OCI-LY1 (cell line): ENCODE data around the gene NOM1.

Experiments used
- H2AFZ ChIP-seq: fragments of 200-600 bp; sonication (generic), shearing (Covaris generic); 2 replicates; pipeline ENCODE4 v1.6.0; 2014; ENCODE audit warnings: antibody characterized with exemption, mild to moderate bottlenecking, low read length
- H3F3A ChIP-seq: fragments of 200-600 bp; sonication (generic), shearing (Covaris generic); 2 replicates; pipeline ENCODE4 v1.6.0; 2014; ENCODE audit warnings: mild to moderate bottlenecking, antibody characterized with exemption, low read length, moderate library complexity; ENCODE audit not compliant: insufficient read depth
- H3K27ac ChIP-seq: fragments of 200-600 bp; sonication (generic); 2 replicates; pipeline ENCODE4 v1.5.1; 2014; ENCODE audit warnings: low read length, mixed run types, mild to moderate bottlenecking, low read depth; ENCODE audit not compliant: poor library complexity, severe bottlenecking
- H3K27me3 ChIP-seq: fragments of 200-600 bp; sonication (generic); 2 replicates; pipeline ENCODE4 v1.6.0; 2014; ENCODE audit warnings: antibody characterized with exemption, mild to moderate bottlenecking, low read length, moderate library complexity; ENCODE audit not compliant: insufficient read depth
- H3K36me3 ChIP-seq: fragments of 200-600 bp; sonication (generic); 2 replicates; pipeline ENCODE4 v1.6.1; 2014; ENCODE audit warnings: mild to moderate bottlenecking, antibody characterized with exemption, low read length, moderate library complexity, mixed read lengths; ENCODE audit not compliant: insufficient read depth
- H3K4me1 ChIP-seq: fragments of 200-600 bp; sonication (generic); 2 replicates; pipeline ENCODE4 v1.5.1; 2014; ENCODE audit warnings: mild to moderate bottlenecking, low read length, moderate library complexity; ENCODE audit not compliant: insufficient read depth, severe bottlenecking
- H3K4me2 ChIP-seq: fragments of 200-600 bp; sonication (generic), shearing (Covaris generic); 2 replicates; pipeline ENCODE4 v1.6.1; 2014; ENCODE audit warnings: low read length
- H3K4me3 ChIP-seq: fragments of 200-600 bp; sonication (generic); 2 replicates; pipeline ENCODE4 v1.5.1; 2014; ENCODE audit warnings: low read length, low read depth, mild to moderate bottlenecking, mixed read lengths; ENCODE audit not compliant: poor library complexity, severe bottlenecking
- H3K79me2 ChIP-seq: fragments of 200-600 bp; shearing (Covaris generic); 2 replicates; pipeline ENCODE4 v1.6.1; 2016; ENCODE audit warnings: mixed run types, low read length, mixed read lengths; ENCODE audit not compliant: insufficient read depth
- H3K9ac ChIP-seq: fragments of 200-600 bp; sonication (generic), shearing (Covaris generic); 2 replicates; pipeline ENCODE4 v1.6.1; 2014; ENCODE audit warnings: mild to moderate bottlenecking, low read length, mixed read lengths
- H3K9me2 ChIP-seq: fragments of 200-600 bp; sonication (generic), shearing (Covaris generic); 2 replicates; pipeline ENCODE4 v1.6.1; 2014; ENCODE audit warnings: low read depth, mild to moderate bottlenecking, low read length, mixed read lengths
- H3K9me3 ChIP-seq: fragments of 200-600 bp; shearing (Covaris generic); 2 replicates; pipeline ENCODE4 v1.6.1; 2014; ENCODE audit warnings: low read length, mixed read lengths
- H4K20me1 ChIP-seq: fragments of 200-600 bp; sonication (generic), shearing (Covaris generic); 2 replicates; pipeline ENCODE4 v1.6.0; 2016; ENCODE audit warnings: mild to moderate bottlenecking, low read length; ENCODE audit not compliant: insufficient read depth
- EZH2 ChIP-seq: fragments of 200-600 bp; sonication (generic), shearing (Covaris generic); IDR thresholded peaks from 2 replicates; pipeline ENCODE4 v1.8.0; 2017; ENCODE audit warnings: borderline replicate concordance, mixed run types, mild to moderate bottlenecking, antibody characterized with exemption, low read length, moderate library complexity, mixed read lengths
- TF ChIP-seq, protein P1 (sequence below): fragments of 200-600 bp; sonication (generic), shearing (Covaris generic); IDR thresholded peaks from 2 replicates; pipeline ENCODE4 v1.5.1; 2017; ENCODE audit warnings: mild to moderate bottlenecking, antibody characterized with exemption, low read length, moderate library complexity, mixed read lengths

NOM1 gene

DNA sequence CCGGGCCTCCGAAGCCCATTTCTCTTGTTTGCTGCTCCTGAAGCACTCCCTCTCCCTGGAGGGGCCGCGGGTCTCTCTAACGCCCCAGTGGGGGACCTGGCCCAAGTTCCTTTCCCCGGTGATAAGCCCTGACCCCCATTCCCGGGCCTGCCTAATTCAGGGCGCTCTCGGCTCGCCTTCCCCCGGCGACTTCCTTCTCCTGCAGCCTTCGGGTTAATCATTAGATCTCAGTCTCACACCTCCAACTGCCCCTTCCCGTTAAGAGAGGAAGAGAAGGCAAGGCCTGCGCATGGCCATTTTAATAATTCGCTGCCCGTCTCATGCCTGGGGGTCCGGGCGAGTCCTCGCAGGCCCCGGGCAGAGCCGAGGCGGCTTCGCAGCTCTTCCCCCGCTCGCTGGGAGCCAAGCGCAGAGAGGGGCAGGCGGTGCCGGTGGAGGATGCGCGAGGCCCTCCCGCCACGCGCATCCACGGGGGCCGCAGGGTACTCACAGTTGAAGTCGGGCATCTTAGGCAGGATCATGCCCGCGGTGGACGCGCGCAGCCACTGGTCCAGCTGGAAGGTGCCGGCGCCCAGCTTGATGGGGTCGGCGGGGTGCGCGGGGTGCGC, 59.8 kb downstream of the NOM1 start:
- H3K79me2 ChIP-seq: no peaks in the 10 kb centered on the region
- H3K27me3 ChIP-seq: peaks cover 9% of the 10 kb centered on the region; the same call in 1 of the 2 replicates
- H3F3A ChIP-seq: no peaks in the 10 kb centered on the region
- H3K4me3 ChIP-seq: peak overlapping the region; percentile 48
- peak overlapping the region; percentile 67 for H3K4me2 ChIP-seq
- no peak overlapping the region for H2AFZ ChIP-seq
- TF ChIP-seq, protein P1, sequence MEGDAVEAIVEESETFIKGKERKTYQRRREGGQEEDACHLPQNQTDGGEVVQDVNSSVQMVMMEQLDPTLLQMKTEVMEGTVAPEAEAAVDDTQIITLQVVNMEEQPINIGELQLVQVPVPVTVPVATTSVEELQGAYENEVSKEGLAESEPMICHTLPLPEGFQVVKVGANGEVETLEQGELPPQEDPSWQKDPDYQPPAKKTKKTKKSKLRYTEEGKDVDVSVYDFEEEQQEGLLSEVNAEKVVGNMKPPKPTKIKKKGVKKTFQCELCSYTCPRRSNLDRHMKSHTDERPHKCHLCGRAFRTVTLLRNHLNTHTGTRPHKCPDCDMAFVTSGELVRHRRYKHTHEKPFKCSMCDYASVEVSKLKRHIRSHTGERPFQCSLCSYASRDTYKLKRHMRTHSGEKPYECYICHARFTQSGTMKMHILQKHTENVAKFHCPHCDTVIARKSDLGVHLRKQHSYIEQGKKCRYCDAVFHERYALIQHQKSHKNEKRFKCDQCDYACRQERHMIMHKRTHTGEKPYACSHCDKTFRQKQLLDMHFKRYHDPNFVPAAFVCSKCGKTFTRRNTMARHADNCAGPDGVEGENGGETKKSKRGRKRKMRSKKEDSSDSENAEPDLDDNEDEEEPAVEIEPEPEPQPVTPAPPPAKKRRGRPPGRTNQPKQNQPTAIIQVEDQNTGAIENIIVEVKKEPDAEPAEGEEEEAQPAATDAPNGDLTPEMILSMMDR: no peak
- TF ChIP-seq EZH2: no peak
- H3K4me1 ChIP-seq: peaks cover 18% of the 10 kb centered on the region
- no peaks in the 10 kb centered on the region for H3K36me3 ChIP-seq
- H4K20me1 ChIP-seq: no peaks in the 10 kb centered on the region
- no peaks in the 10 kb centered on the region for H3K9me3 ChIP-seq
- H3K27ac ChIP-seq: no peak overlapping the region
- no peaks in the 10 kb centered on the region for H3K9me2 ChIP-seq
- H3K9ac ChIP-seq: no peak overlapping the region; the same call in 1 of the 2 replicates

DNA sequence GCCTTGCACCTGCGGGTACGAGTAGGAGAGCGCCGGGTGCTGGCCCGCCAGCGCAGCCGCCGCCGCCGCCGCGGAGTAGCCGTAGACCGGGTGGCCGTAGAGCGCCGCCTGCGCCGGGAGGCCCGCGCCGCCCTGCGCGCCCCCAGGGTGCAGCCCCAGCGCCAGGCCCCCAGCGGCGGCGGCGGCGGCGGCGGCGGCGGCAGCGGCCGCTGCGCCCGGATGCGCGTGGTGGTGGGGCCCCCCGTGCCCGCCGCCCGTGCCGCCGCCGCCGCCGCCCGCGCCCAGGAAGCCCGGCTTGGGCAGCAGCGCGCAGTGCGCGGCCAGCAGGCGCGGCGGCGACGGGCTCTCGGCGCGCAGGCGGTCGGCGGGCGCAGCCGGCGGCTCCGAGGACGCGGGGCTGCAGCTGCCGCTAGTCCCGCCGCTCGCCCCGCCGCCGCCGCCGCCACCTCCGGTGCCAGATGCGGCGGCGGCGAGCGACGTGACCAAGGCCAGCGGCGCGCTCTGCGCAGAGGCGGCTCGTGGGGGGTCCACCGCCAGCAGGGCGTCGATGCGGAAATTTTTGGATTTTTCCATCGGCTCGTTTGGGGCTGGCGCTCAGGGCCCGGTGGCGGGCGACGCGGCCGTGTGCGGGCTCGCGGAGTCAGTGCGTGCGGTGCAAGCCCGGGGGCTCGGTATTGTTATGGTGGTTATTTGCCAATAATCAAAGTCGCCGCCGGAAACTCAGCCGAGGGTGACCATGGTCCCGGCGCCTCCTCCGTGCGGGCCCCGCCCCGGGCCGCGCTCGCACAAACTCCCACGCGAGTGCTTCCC, 60.5 kb downstream of the NOM1 start:
- Histone ChIP-seq H3K27ac (no peak overlapping the region), H3K9ac (peak overlapping the region; percentile 67), H3F3A (no peaks in the 10 kb centered on the region), H4K20me1 (no peaks in the 10 kb centered on the region), H3K9me2 (no peaks in the 10 kb centered on the region), H3K4me3 (peak overlapping the region; percentile 72), H3K9me3 (no peaks in the 10 kb centered on the region), H3K4me1 (peaks cover 18% of the 10 kb centered on the region), H3K36me3 (no peaks in the 10 kb centered on the region), H3K27me3 (peaks cover 10% of the 10 kb centered on the region; the same call in 1 of the 2 replicates), H3K79me2 (no peaks in the 10 kb centered on the region), H3K4me2 (peak overlapping the region; percentile 88), H2AFZ (0 out of 2 replicates have a peak overlapping the region, but pooled peaks have one; percentile 8)
- TF ChIP-seq, protein P1: no peak
- no peak for TF ChIP-seq EZH2

DNA sequence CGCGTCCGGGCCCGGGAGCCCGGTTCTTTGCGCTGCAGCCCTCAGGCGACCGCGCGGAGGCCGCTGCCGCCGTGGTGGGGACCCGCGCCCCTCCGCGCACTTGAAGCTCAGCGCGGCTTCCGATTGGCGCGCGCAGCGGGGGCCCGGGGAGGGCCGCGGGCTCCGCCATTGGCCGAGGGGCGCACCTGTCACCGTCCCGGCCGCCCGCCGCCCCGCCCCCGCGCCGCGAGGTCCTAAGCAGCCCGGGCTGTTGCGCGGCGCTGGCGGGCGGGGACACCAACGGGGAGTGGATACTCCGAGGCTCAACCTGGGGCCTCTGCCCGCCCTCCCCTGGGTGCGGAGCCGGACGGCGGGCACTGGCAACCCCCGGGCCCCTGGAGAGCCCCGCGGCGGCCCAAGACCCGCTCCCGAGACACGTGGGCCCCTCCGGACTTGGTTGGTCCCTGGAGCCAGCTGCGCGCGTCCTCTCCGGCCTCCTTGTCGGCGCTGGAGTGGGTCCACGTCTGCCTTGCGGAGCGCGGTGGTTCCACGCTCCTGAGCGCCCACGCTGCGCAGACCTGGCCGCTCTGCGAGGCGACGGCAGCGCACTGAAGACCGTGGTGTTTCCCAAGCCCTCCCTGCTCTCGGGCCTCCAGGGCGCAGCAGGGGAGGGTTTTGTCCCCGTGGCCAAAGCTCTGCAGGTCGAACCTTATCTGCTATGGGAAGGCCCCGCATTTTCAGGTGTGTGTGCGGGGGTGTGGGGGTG, 61.2 kb downstream of the NOM1 start, which contains the start of gene MNX1:
MNX1 (minus strand) TSS at position 76 of the 745 bp plus-strand sequence. CDS start 313 bp downstream, outside the sequence.
- no peak within 1 kb of the TSS for H3K27ac ChIP-seq
- H3K9me3 ChIP-seq: no peaks in the 10 kb centered on the region
- peak within 1 kb of the TSS; percentile 72 for H3K4me3 ChIP-seq
- H3K9ac ChIP-seq: peak within 1 kb of the TSS; percentile 67
- H3F3A ChIP-seq: no peaks in the 10 kb centered on the region
- peaks cover 10% of the 10 kb centered on the region; the same call in 1 of the 2 replicates for H3K27me3 ChIP-seq
- TF ChIP-seq EZH2: no peak
- no peaks in the 10 kb centered on the region for H4K20me1 ChIP-seq
- H3K36me3 ChIP-seq: no peaks in the 10 kb centered on the region
- H2AFZ ChIP-seq: 0 out of 2 replicates have a peak within 1 kb of the TSS, but pooled peaks have one; percentile 8
- no peaks in the 10 kb centered on the region for H3K9me2 ChIP-seq
- H3K79me2 ChIP-seq: no peaks in the 10 kb centered on the region
- peaks cover 18% of the 10 kb centered on the region for H3K4me1 ChIP-seq
- peak within 1 kb of the TSS; percentile 88 for H3K4me2 ChIP-seq
